NCI-H2029 (cell line): ENCODE data around the gene WDR1.

Experiments used
- DNase-seq: peaks from one replicate; lab custom pipeline; 2025; lab: John Stamatoyannopoulos, UW

The WDR1 gene

DNA sequence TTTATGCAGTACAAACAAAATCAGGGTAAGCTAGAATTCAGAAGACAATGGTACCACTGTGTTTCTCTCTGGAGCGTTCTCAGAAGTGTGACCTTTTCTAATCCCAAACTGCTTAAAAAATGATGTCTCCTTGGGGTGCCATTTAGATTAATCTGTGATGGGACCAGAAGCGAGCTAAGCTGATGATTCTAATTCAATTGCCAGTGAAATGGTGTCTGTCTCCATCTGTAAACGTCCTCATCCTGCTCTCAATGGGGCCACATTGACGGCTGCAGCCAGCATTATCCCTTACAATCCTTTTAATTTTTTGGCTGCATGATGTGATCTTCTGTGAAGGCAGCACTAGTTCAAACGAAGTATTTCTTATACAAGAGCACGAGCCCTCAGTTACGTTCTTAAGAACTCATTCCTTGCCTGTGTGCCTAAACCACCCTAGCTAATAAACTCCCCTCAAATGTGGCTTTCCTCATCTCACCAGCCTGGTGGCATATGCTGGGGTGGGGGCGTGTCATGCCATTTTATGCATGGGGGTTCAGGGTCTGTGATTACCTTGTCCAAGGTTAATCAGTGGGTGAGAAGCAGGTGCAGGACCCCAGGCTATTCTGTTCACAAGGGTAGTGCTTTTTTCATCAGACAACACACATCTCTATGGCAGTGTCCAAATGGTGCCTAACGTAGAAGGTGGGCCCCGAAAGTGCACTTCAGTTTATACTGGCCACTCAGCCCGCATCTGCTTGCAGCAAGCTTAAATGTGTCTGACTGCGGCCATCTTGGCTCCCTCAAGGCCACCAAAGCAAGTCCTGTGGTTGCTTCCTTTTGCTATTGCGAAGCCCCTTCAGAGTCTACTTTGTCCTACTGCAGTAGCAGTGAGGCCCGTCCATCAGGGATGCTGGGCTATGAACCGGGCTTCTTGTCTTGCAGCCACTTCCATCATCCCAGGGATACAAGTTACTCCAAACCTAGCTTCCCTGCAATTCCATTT is 49.6 kb downstream of the WDR1 start:
- no peak for DNase-seq

DNA sequence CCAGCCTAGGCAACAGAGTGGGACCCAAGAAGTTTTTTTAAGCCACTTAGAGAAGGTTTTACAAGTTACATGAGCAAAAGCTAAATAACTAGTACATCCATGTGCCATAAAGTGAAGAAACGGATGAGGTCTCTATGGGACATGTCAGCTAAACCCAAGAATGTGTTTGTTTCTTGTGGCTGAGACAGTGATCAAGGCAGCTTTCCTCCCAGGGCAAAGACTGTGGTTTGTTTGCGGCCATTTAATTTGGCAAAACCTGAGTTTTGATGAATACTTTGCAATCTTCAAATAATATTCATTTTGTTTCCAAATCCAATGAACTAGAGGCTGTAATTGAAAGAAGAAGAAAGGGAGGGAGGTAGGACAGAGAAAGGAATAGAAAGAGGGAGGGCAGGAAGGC is 50.4 kb downstream of the WDR1 start:
- no peak for DNase-seq

DNA sequence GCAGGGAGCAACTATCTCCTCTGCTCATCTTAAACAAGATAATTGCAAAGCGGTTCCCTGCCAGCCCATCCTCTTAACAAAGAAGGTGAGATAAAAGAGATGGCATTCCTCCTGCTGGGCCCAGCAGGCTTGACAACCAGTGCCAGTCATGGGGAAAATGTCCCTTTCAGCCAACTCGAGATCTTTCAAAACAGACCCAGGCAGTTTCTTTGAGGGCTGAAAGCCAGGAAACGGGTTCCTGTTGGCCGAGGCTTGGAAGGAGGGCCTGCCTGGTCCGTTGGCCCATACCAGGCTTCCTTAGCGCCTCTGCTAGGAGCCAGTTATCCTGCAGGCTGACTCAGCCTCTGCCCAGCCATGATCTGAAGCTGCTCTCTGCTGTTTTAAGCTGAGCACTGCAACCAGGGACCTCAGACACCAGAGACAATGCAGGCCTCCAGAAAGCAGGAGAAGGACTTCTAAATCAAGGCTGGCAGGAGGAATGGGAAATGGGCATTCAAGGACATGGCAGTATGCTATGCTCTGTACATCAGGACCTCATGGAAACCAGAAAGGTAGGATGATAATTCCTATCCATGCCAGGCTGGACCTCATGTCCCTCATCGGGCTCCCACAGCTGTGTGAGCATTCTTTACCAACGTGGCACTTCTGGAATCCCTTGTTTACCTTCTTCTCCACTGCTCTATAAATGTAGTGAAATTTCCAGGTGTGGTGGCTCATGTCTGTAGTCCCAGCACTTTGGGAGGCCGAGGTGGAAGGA is 52.9 kb downstream of the WDR1 start:
- DNase-seq: peak; percentile 6

GRCh38 chr4:10061650-10062415 is 54.8 kb downstream of the WDR1 start:
- DNase-seq: no peak

GRCh38 chr4:10058371-10058770 is 58.2 kb downstream of the WDR1 start:
- no peak for DNase-seq

DNA sequence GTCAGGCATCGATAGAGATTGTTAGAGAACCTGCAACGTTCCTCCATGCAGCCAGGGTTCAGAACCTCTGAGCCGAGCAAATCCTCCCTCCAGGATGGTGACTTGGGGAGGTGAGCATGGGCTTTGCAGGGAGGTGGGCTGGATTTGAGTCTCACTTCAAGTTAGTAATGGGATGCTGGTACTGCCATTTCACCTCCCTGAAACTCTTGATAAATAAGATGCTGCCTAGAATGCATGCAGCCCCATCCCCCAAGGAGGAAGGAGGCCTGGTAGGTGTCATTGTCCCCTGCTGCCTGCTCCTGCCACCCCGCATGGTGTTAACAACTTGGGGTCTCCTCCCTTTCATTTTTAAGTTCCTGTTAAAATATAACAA is 59.6 kb downstream of the WDR1 start:
- no peak for DNase-seq

- DNase-seq: no peak
Measured at GRCh38 chr4:10056334-10057022, 60.1 kb downstream of the WDR1 start.

DNA sequence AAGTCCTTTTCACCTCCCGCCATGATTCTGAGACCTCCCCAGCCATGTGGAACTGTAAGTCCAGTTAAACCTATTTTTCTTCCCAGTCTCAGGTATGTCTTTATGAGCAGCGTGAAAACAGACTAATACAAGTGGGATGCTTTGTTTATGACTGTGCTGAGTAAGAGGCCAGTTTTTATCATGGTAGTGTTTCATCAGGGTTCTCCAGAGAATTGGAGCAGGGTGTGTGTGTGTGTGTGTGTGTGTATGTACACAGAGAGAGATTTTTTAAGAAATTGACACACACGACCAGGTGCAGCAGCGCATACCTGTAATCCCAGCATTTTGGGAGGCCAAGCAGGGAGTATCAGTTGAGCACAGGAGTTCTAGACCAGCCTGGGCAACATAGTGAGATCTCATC is 60.7 kb downstream of the WDR1 start:
- DNase-seq: no peak

GRCh38 chr4:10054571-10055041 is 62.0 kb downstream of the WDR1 start:
- DNase-seq: no peak

GRCh38 chr4:10053635-10054453 is 62.8 kb downstream of the WDR1 start:
- DNase-seq: no peak

GRCh38 chr4:10051517-10052135 is 65.0 kb downstream of the WDR1 start:
- no peak for DNase-seq

DNA sequence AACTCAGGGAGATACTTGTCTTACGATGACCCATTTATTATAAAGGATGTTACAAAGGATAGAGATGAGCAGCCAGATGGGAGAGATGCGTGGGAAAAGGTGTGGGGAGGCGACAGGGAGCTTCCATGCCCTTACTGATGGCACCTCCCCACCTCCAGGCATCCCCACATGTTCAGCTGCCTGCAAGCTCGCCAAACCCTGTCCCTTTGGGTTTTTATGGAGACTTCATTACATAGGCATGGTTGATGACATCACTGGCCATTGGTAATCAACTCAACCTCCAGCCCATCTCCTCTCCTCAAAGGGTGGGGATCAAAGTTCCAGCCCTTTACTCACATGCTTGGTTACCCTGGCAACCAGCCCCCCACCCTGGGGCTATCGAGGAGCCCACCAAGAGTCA is 65.9 kb downstream of the WDR1 start:
- DNase-seq: no peak

DNA sequence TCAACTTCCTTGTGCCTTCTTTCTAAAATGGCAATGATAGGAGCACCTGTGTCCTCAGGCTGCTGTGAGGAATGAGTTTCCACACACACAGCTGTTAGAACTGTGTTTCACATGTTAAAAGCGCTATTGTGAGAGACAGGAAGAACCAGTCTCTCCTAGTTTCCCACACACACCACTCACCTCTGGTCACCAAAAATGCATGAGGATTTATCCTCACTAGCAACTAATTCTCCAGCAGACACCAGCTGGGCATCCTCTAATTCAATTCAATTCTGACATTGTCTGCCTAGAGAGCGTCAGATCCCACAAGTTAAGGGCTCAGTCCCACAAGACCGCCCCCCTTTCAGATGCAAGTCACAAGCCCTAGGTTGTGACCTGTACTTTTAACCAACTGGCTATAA is 66.3 kb downstream of the WDR1 start:
- no peak for DNase-seq

DNA sequence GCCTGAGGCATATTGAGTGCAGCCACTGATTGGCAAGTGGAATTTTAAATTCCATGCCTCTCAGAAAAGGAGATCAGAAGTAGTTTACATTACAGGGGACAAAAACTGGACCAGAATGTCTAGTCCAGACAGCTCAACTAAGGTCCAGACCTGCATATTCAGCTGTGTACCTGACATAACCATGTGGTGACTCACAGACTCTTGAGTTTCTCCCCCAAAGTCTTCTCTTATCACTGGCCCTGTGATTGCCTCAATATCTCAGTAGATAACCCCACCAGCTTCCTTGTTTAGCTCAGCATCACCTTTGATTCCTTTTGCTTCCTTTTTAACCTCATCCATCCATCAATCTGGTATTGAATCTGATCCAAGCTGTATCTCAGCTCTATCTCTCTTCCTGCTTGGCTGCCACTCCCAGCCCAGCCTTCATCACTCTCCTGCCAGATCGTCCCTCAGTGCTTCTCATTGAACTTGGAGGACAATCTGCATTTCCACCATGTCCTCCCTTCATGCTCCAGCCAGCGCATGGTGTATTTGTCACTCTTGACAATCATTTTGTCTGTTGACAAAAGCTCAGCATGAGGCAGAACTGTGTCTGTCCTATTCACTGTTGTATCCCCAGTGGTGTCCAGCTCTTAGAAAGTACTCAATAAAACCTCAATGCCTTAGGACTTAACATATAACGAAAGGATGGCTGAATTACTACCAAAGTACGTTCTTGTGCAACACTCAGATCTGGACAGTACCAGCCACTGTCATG is 67.5 kb downstream of the WDR1 start:
- no peak for DNase-seq

- no peak for DNase-seq
Measured at GRCh38 chr4:10047967-10048366, 68.6 kb downstream of the WDR1 start.

DNA sequence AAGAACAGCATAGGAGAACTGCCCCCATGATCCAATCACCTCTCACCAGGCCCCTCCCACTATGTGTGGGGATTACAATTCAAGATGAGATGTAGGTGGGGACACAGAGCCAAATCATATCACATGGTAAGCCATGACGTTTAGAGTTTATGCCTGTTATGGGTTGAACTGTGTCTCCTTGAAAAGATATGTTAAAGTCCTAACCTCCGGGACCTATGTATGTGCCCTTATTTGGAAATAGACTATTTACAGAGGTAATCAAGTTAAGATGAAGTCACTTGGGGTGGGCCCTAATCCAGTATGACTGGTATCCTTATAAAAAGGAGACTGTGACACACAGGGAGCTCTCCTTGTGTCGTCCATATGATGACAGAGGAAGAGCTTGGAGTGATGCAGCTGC is 70.1 kb downstream of the WDR1 start:
- no peak for DNase-seq

DNA sequence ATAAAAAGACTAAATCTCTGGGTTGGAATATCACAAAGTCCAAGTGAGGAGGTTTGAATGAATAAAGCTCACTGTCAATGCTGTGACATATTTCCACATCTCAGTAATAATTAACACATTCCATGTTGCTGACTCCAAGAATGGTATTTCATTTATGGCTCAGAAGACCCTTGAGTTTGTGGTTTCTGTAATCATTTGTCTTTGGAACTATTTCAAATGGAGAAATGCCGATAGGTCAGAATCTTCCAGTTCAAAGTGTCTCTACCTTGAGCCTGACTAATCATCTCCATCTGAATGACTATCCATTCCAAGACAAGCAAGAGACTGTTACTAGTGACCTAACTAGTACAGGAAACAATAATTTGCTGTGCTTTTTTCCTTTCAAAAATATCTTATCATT is 71.1 kb downstream of the WDR1 start:
- DNase-seq: no peak

GRCh38 chr4:10041036-10041435 is 75.6 kb downstream of the WDR1 start:
- DNase-seq: no peak

GRCh38 chr4:10040049-10040892 is 76.3 kb downstream of the WDR1 start:
- no peak for DNase-seq
